Measurements from ENCODE around the gene PNLDC1. TPM values are rescaled to one million over a fixed set of nuclear protein-coding genes. Genes with fewer than 3 reads are reported as not detected.
"Not testable (repeated sequence)": the region's sequence is repeated elsewhere in the genome, so short reads cannot be mapped to it uniquely, and the experiment has no call there.

PNLDC1 gene
- polyA plus RNA-seq, 3 donors: 0.14 to 0.35 (median 0.24) TPM

- DNase-seq (ENCODE audit: extremely low read depth in 1 of 11, low read depth in 9 of 11, low spot score in 4 of 11): no peak
Observed at GRCh38 chr6:159813781-159814180, 13.7 kb downstream of the PNLDC1 start.

GRCh38 chr6:159815410-159815809 lies 15.3 kb downstream of the PNLDC1 start:
- no peak for DNase-seq (ENCODE audit: extremely low read depth in 1 of 11, low read depth in 9 of 11, low spot score in 4 of 11)

GRCh38 chr6:159816775-159817174 lies 16.7 kb downstream of the PNLDC1 start:
- DNase-seq (ENCODE audit: extremely low read depth in 1 of 11, low read depth in 9 of 11, low spot score in 4 of 11): not testable (repeated sequence)

- DNase-seq (ENCODE audit: extremely low read depth in 1 of 11, low read depth in 9 of 11, low spot score in 4 of 11): no peak
Observed at GRCh38 chr6:159817951-159818739, 18.1 kb downstream of the PNLDC1 start.

GRCh38 chr6:159819098-159819497 lies 19.0 kb downstream of the PNLDC1 start:
- DNase-seq (ENCODE audit: extremely low read depth in 1 of 11, low read depth in 9 of 11, low spot score in 4 of 11): no peak

GRCh38 chr6:159819932-159820640 lies 20.0 kb downstream of the PNLDC1 start:
- no peak for DNase-seq (ENCODE audit: extremely low read depth in 1 of 11, low read depth in 9 of 11, low spot score in 4 of 11)

GRCh38 chr6:159821122-159821521 lies 21.0 kb downstream of the PNLDC1 start:
- no peak for DNase-seq (ENCODE audit: extremely low read depth in 1 of 11, low read depth in 9 of 11, low spot score in 4 of 11)

- no peak for DNase-seq (ENCODE audit: extremely low read depth in 1 of 11, low read depth in 9 of 11, low spot score in 4 of 11)
Observed at GRCh38 chr6:159821726-159822125, 21.6 kb downstream of the PNLDC1 start.

GRCh38 chr6:159823953-159824352 lies 23.9 kb downstream of the PNLDC1 start:
- DNase-seq (ENCODE audit: extremely low read depth in 1 of 11, low read depth in 9 of 11, low spot score in 4 of 11): no peak

- not testable (repeated sequence) for DNase-seq (ENCODE audit: extremely low read depth in 1 of 11, low read depth in 9 of 11, low spot score in 4 of 11)
Observed at GRCh38 chr6:159824690-159825089, 24.6 kb downstream of the PNLDC1 start.

GRCh38 chr6:159826004-159826403 lies 25.9 kb downstream of the PNLDC1 start:
- no peak for DNase-seq (ENCODE audit: extremely low read depth in 1 of 11, low read depth in 9 of 11, low spot score in 4 of 11)

GRCh38 chr6:159826968-159827647 lies 27.0 kb downstream of the PNLDC1 start:
- no peak for DNase-seq (ENCODE audit: extremely low read depth in 1 of 11, low read depth in 9 of 11, low spot score in 4 of 11)

GRCh38 chr6:159828074-159828473 lies 28.0 kb downstream of the PNLDC1 start:
- no peak for DNase-seq (ENCODE audit: extremely low read depth in 1 of 11, low read depth in 9 of 11, low spot score in 4 of 11)

GRCh38 chr6:159829526-159829925 lies 29.4 kb downstream of the PNLDC1 start:
- DNase-seq (ENCODE audit: extremely low read depth in 1 of 11, low read depth in 9 of 11, low spot score in 4 of 11): no peak

GRCh38 chr6:159830501-159831372 lies 30.7 kb downstream of the PNLDC1 start:
- DNase-seq (ENCODE audit: extremely low read depth in 1 of 11, low read depth in 9 of 11, low spot score in 4 of 11): no peak

GRCh38 chr6:159831373-159831679 lies 31.2 kb downstream of the PNLDC1 start:
- DNase-seq (ENCODE audit: extremely low read depth in 1 of 11, low read depth in 9 of 11, low spot score in 4 of 11): no peak

- DNase-seq (ENCODE audit: extremely low read depth in 1 of 11, low read depth in 9 of 11, low spot score in 4 of 11): no peak
Observed at GRCh38 chr6:159832946-159833345, 32.9 kb downstream of the PNLDC1 start.

GRCh38 chr6:159833556-159833955 lies 33.5 kb downstream of the PNLDC1 start:
- no peak for DNase-seq (ENCODE audit: extremely low read depth in 1 of 11, low read depth in 9 of 11, low spot score in 4 of 11)

GRCh38 chr6:159833997-159834603 lies 34.0 kb downstream of the PNLDC1 start:
- DNase-seq (ENCODE audit: extremely low read depth in 1 of 11, low read depth in 9 of 11, low spot score in 4 of 11): no peak

All from renal cortex interstitium (tissue), 11 donors.